NCI-H2107 treated with DMSO at 0.1 percent for 48 hours (cell line): ENCODE results near the gene MZF1.
"Not testable (repeated sequence)": the region's sequence is repeated elsewhere in the genome, so short reads cannot be mapped to it uniquely, and the experiment has no call there.

Source experiments
- DNase-seq: peaks from one replicate; lab custom pipeline; 2025; ENCODE audit not compliant: unreplicated experiment; lab: John Stamatoyannopoulos, UW

The MZF1 gene

DNA sequence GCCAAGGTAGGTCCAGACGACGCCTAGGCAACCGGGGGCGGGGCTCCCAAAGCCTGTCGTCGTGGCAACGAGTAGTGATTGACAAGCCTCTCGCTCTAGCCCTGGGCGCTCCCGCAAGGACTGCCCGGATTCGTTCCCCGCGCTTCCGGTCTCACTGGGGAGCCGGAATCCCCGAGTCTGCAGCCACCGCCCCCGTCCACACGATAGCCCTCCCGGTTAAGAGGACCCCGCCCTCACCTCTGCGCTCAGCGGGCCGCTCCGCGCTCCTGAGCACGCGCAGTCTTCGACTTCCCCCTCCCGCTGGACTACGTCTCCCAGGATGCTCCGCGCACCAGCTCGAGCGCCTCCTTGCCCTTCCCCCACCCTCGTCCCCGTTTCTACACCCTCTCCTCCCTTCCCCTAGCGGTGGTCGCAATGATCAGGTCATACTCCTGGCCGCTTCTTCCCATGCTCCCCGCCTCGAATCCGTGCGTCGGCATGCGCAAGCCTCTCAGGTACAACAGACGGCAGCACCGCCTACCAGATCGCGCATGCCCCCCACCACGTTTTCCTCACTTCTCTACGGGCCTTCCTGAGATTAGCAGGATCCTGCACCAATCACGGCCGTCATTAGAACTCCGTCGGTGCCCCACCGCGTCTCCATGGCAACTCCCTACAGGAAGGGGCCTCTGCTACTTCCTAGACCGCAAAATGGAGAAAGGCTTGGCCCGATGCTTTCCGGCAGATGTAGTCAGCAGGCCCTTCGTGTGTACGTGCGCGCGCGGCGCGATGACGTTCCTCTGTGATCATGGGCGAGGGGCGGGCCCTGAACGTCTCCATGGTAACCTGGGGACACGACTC, at the start of gene MZF1:
Gene MZF1, minus strand, starts transcription at position 518 of the 840 bp plus-strand sequence. CDS start 1,946 bp downstream, outside the sequence.
- DNase-seq, result no peak

DNA sequence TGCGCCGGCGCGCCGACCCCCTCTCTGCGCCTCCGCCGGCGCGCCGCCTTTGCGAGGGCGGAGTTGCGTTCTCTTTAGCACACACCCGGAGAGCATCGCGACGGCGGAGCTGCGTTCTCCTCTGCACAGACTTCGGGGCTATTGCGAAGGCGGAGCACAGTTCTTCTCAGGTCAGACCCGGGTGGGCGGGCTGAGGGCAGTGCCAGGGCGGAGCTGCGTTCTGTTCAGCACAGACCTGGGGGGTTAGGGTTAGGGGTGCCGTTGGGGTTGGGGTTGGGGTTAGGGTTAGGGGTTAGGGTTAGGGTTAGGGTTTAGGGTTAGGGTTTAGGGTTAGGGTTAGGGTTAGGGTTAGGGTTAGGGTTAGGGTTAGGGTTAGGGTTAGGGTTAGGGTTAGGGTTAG, 34.1 kb upstream of the MZF1 start:
- DNase-seq, result not testable (repeated sequence)

DNA sequence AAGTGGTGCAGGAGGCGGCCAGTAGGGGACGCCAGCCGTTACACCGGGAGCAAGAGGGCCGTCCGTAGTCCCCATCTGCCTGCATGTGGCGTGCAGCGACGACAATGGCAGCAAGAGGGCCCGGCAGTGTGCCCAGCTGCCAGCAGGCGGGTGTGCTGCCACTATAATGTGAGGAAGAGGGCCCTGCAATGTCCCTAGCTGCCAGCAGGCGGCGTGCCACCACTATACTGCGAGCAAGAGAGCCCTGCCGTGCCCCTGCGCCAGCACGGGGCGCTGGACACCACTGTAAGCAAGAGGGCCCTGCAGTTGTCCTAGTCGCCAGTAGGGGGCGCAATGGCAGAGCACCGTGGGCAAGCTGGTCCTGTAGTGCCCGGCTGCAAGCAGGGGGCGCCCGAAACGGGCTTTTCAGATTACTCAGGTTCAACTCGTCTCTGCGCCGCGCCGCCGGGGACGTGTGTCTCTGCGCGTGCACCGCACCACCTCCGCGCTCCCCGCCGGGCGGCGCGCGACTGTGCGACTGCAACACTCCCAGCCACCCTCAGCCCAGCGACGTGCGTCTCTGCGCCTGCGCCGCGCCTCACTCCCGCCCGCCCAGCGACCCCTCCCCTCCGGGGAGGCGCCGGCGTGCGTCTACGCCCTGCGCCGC, 33.2 kb upstream of the MZF1 start:
- DNase-seq, result not testable (repeated sequence)

DNA sequence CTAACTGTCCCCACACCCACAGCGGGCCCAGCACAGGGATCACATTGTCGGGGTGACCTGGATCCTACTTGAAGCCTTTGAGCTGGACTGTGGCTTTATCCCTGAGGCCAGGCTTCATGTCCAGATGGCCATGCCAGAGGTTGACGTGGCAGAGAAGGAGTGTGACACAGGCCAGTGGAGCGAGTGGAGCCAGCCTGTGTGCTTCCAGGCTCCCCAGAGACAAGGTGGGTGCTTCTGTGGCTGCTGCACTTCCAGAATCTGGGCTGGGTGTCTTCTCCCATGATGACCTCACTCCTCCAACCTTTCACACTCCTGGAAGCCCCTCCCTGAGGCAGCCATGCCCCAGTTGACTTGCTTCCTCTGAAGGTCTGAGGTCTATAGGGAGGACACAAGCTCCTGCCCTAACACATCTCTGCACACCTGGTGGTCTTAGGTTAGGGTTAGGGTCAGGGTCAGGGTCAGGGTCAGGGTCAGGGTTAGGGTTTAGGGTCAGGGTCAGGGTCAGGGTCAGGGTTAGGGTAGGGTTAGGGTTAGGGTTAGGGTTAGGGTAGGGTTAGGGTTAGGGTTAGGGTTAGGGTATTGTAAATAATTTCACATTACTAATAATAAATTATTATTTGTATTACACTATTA, 13.1 kb upstream of the MZF1 start:
- no peak for DNase-seq

DNA sequence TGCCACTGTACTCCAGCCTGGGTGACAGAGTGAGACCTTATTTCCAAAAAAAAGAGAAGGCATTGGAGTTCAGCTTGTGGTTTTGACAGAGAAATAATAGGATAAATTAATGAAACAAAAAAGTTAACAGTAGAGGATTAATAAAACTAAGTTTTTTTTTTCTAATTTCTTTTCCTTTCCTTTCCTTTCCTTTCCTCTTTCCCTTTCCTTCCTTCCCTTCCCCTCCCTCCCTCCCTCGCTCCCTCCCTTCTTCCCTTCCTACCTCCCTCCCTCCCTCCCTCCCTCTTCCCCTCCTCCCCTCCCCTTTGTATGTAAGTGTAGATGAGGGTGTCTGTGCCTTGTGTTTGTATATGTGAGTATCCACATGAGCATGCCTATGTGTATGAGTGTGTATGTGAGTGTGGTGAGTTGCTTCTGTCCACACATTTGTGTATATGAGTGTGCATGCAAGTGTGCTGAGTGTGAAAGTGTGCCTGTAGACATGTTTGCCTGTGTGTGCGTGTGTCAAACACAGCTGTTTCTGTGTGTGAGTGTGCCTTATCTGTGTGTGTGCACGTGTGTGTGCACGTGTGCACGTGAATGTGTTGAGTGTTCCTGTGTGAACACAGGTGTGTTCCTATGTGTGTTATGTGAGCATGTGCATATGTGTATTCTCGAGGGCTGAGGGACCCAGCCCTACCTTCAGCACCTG, 12.5 kb upstream of the MZF1 start:
- DNase-seq, result no peak

DNA sequence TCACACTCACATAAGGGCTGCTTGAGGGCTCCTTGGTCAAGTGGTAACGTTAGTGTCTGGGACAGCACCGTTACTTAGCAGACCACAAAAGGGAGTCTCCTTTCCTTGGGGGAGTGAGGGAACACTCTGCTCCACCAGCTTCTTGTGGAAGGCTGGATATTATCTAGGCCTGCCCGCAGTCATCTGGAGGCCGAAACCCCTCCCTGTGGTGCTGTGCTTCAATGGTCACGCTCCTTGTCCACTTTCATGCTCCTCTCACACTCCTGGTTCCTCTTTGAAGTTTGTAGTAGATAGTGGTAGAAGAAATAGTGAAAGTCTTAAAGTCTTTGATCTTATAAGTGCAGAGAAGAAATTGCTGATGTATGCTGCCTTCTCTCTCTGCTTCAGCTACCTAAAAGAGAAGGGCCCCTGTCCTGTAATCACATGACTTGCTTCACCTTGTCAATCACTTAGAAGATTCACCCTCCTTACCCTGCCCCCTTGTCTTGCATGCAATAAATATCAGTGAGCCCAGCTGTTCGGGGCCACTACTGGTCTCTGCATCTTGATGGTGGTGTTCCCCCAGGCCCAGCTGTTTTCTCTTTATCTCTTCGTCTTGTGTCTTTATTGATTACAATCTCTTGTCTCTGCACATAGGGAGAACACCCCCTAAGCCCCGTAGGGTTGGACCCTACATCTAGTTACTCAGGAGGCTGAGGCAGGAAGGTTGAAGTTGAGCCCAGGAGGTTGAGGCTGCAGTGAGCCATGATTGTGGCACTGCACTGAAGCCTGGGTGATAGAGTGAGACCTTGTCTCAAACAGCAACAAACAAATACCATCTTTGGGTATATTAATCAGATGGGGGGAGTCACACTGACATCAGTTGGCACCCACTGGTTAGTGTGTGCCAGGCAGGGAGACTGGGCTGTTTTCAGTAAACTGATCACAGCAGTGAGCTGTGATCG, 11.6 kb upstream of the MZF1 start:
- no peak for DNase-seq

DNA sequence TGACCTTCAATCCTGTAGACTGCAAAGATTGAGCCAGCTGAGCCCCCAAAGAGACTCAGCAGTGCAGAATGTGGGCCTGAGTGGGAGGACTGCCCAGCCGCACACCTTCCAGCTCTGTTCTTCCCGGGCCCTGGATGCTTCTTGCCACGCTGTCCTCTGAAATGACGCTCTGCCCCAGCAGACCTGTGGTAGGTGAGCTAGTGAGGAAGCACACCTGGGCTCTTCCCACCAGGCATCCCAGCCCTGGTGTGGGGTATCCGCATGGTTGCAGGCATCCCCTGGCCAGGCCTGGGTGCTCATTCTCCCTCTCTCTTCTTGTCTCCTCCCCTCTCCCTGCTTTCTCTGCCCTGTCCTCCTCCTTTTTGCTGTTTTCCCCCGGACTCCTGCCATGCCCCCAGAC, 9.8 kb upstream of the MZF1 start:
- no peak for DNase-seq

DNA sequence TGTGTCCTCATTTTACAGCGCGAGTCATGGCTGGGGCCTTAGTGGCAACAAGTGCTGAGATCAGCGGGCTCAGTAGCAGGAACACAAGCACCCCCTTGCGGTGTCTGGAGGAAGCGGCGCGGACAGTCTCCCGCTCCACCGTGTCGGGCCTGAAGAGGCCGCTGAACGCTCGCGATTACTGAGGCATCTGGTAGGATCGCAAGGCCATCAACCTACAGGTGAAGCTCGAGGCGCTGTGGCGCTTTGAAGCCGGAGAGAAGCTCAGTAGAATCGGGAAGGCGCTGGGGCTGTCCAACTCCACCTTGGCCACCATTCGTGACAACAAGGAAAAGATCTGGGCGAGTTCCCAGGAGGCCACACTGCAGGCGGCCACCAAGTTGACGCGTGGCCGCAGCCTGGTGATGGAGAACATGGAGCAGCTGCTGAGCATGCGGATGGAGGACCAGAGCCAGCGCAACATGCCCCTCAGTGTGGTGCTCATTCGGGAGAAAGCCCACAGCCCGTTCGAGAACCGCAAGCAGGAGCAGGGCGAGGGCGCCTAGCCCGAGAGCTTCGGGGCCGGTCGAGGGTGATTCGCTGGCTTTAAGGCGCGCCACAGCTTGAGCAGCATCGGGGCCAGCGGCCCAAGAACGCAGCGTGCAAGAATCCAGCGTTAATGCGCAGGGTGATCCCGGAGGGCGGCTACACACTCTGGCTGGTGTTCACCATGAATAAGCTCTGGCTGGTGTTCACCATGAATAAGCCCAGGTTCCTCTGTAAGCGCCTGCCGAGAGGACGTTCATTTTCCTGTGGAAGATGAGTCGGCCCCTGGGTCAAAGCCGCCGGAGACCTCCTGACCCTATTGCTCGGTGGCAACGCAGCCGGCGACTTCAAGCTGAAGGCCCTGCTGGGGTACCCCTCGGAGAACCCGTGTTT, 8.3 kb upstream of the MZF1 start:
- no peak for DNase-seq

DNA sequence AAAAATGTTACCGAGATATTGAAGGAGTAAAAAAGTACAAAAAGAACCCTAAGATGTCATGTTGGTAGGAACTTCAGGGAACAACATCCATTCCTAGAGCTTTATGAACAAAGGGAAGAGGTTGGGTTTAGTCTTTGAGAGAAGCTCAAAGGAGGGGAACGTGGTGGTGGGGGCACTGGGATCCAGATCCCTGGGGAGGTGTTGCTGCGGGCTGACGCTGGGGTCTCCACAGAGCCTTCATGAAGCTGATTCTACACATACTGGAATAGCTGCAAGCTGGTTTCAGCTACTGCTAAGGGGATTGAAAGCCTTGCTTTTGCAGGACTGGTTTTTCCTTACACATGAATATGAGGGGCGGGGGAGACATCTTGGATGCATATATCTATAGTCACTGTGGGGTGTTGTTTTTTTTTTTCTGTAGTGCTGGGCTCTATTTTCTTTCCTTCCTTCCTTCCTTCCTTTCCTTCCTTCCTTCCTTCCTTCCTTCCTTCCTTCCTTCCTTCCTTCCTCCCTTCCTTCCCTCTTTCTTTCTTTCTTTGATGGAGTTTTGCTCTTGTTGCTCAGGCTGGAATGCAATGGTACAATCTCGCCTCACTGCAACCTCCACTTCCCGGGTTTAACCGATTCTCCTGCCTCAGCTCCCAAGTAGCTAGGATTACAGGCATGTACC, 6.5 kb upstream of the MZF1 start:
- DNase-seq, result no peak

DNA sequence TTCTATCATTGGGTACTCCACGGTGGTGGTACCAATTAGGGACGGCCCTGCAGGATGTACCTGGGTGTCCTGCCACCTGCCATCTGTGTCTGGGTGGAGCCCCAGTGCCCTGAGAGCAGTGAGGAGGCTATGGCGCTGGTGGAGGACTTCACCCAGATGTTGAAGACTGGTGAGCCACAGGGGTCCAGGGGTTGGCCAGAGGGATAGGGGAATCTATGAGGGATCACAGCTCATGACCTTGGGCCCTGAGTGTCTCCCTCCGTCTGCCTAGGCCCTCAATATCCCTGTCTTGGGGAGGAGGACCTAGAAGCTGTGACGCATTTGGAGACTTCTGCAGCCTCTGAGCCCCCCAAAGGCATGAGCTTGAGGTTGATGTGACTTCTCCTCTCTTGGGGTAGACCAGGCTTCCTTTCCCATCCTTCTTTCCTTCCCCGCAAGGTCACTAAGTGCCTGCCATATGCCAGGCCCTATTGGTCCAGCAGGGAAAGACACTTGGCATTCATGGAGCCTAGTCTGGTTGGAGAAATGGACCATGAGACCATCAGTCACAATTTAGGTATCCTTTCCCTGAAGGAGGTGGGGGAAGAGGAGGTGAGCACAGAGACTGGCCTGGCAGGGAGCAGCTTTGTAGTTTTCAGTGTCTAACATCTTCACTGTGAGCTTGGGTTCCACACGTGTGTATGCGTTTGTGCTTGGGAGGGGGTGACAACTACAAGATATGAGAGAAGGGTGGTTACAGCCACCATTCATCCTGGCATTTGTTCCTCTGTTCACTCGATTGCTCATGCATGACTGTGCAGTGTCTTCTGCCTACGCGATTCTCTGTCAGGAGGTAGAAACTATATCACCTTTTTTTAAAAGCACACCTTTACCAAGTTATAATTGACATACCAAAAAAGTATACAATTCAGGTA, 5.1 kb upstream of the MZF1 start:
- no peak for DNase-seq

DNA sequence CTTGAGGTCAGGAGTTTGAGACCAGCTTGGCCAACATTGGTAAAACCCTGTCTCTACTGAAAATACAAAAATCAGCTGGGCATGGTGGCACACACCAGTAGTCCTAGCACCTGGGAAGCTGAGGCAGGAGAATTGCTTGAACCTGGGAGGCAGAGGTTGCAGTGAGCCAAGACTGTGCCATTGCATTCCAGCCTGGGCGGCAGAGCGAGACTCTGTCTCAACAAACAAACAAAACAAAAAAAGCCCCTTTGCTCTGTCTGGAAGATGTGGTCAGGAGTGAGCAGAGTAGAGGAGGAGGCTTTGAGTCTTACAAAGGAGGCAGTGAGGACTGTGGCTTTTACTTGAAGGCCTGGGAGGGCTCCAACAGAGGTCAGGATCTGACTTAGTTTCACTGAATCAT, 4.4 kb upstream of the MZF1 start:
- not testable (repeated sequence) for DNase-seq

DNA sequence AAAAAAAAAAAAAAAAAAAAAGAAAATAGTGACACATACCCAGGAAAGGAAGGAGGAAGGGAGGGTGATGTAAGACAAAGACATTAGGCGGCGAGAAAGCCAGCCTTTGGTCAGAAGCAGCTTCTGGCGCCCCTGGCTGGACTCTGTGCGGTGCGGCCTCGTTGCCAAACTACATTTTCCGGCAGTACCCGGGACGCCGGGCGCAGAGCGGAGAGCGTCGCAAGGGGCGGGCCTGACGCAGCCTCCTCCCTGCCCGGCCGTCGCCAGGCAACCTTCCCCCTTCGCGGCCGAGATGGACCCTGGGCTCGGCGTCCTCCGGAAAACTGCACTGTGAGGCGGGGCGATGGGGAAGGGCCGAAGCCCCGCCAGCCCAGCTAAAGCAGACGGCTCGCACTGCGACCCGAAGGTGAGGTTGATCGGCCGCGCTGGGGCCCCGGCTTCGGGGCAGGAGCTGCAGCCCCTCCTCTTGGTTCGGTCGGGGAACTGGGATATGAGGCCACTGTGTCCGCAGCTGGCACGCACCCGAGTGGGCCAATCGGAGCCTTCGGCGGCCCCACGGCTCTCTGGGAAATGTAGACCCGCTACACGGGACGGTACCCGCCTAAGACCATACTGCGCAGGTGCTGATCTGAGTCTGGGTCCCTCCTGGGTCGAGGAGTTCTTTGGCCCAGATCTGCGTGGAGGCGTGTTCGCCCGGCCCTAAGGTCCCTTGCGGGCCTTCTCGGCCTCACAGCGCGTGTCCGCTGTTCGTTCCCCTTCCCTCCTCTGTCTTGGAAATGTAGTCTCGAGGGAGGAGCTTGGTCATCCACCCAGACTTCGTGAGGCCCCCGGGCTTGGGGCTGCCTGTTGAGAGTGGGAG, 2.3 kb upstream of the MZF1 start:
- no peak for DNase-seq

DNA sequence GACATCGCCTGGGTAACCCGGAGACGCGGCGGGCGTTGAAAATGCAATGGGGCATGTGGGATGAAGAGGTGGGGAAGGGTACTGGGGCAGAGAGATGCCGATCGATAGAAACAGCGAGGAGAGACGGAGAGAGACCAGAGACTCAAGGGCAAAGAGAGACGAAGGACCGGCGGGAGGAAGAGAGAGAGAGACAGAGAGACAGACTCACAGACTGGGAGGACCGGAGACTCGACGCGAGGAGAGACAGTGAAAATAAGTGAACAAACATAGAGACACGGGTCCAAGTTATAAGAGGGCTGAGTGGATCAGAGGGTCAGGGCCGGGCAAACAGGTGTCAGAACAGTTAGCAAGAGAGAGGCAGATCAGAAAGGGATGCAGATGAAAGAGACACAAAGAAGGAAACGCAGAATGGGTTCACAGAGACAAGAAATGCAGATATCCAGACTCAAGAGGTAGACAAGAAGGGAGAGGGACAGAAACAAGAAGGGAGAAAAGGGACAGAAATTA, 576 bp upstream of the MZF1 start:
- no peak for DNase-seq

DNA sequence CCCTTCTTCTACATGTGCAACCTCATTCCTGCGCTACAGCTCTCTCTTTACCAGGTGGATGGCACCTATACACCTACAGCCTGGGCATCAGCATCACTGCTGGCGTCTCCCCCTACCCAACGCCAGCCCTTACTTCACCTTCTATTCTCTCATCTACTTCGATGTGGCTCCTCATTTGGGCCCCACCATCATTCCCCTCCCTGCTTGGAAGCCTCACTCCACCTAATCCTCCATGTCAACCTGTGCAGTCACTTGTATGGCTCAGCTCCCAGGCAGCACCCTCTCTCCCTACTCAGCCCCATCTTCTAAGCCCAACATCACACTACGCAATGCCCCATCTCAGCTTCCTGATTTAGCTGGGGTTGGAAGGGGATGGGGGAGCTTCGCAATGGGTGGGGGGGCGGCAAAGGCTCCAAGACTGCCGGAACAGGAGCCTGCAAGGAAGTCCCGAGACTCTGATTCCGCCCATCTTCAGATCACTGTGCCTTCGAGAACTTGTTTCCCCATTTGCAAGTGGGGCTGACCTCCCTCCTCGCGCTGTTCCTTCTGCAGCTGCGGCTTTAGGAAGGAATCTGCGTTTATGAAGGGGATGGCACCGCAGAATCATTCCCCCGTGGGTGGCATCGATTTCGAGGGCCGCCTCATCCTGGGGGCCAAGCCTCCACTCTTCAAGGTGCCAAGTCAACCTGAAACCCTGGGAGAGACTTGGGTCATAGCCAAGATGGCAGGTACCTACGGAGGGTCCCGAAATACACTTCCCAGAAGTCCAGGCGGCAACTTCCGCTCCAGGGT, 913 bp downstream of the MZF1 start:
- DNase-seq, result no peak

DNA sequence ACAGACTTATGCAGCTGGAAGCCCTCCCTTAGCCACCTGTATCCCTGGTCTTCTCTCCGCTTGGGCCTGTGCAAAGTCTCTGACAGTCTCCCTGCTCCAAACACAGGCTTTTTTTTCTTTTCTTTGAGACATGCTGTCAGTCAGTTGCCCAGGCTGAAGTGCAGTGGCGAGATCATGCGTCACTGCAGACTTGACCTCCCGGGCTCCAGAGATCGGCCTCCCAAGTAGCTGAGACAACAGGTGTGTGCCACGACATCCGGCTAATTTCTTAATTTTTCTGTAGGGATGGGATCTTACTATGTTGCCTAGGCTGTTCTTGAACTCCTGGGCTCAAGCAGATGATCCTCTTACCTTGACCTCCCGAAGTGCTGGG, 1.6 kb downstream of the MZF1 start:
- DNase-seq, result no peak
